ENCODE data around the gene MRPL58. TPM values are rescaled to one million over a fixed set of nuclear protein-coding genes. Genes with fewer than 3 reads are reported as not detected.

Gene MRPL58
- total and polyA plus RNA-seq, 2 experiments from 2014 or later, result 38.0 to 66.7 TPM

- TF ChIP-seq CTCF (conservative IDR thresholded peaks at IDR 0.05; ENCODE audit: low read depth in 2 of 2), result no peak
Measured at GRCh38 chr17:75008373-75008772, 4.1 kb upstream of the MRPL58 start (continued).

- no peak for TF ChIP-seq ZNF114 (CRISPR knock-in tag; IDR thresholded peaks at IDR 0.05)
- no peak for TF ChIP-seq ETS1 (IDR thresholded peaks at IDR 0.05)
- TF ChIP-seq STAT1 (IDR thresholded peaks at IDR 0.05; ENCODE audit: unreplicated experiment), result no peak
- TF ChIP-seq REST (IDR thresholded peaks at IDR 0.05; ENCODE audit: unreplicated experiment), result no peak
- TF ChIP-seq EZH2phosphoT487 (IDR thresholded peaks at IDR 0.05; ENCODE audit: unreplicated experiment), result no peak
- no peak for TF ChIP-seq CREB1 (CRISPR knock-in tag; IDR thresholded peaks at IDR 0.05; ENCODE audit: low read depth)
- TF ChIP-seq ZNF462 (CRISPR knock-in tag; IDR thresholded peaks at IDR 0.05), result no peak
- TF ChIP-seq POLR2AphosphoS5 (IDR thresholded peaks at IDR 0.05; ENCODE audit: low read depth), result no peak
- TF ChIP-seq NANOG (IDR thresholded peaks at IDR 0.05; ENCODE audit: borderline replicate concordance), result no peak
- Histone ChIP-seq H3K27me3 (ENCODE audit: insufficient read depth) (no peaks in the 10 kb centered on the region), H3K4me3 (no peak overlapping the region), H3K4me2 (no peak overlapping the region), H2AFZ (no peak overlapping the region), H4K20me1 (replicated peaks; ENCODE audit: insufficient read depth) (no peaks in the 10 kb centered on the region; the same call in 1 of the 2 replicates), H3K79me2 (replicated peaks; ENCODE audit: insufficient read depth) (peaks cover 10% of the 10 kb centered on the region), H3F3A (replicated peaks; ENCODE audit: low read depth) (peaks cover 14% of the 10 kb centered on the region), H3K27ac (ENCODE audit: low read depth) (no peak overlapping the region), H3K9me2 (ENCODE audit: insufficient read depth) (no peaks in the 10 kb centered on the region), H3K4me1 (ENCODE audit: insufficient read depth) (peaks cover 20% of the 10 kb centered on the region), H3K36me3 (ENCODE audit: insufficient read depth) (no peaks in the 10 kb centered on the region)
- Mint-ChIP-seq H3K4me3 (no peak overlapping the region), H3K36me3 (ENCODE audit: low read depth) (peaks cover 6% of the 10 kb centered on the region), H3K4me1 (peaks cover 26% of the 10 kb centered on the region), H3K27ac (no peak overlapping the region), H3K9me3 (no peaks in the 10 kb centered on the region; the same call in 1 of the 3 replicates), H3K27me3 (ENCODE audit: insufficient read depth, low read depth, poor library complexity) (peaks cover 4% of the 10 kb centered on the region)
- ATAC-seq (no peak), DNase-seq (ENCODE audit: low spot score) (no peak)
Measured at GRCh38 chr17:75009139-75009724, 3.2 kb upstream of the MRPL58 start.
